Fibroblast of lung (primary cell): ENCODE data around the gene SORL1.

Source experiments
- EZH2 ChIP-seq: IDR thresholded peaks from 2 replicates; pipeline ENCODE4 v1.5.1; 2012; ENCODE audit warnings: low read length, control low read depth, mild to moderate bottlenecking; ENCODE audit errors: missing control alignments
- TF ChIP-seq, protein P1 (sequence below), 2 donors: IDR thresholded peaks in 1 of 2; conservative IDR thresholded peaks in 1 of 2; 1 replicate in 1 of 2; 2 replicates in 1 of 2; pipeline ENCODE4 v1.5.1; 2011 to 2012; ENCODE audit warnings: low read length in 2 of 2, control low read depth in 1 of 2, inconsistent platforms in 1 of 2, low read depth in 1 of 2, mild to moderate bottlenecking in 1 of 2

DNA sequence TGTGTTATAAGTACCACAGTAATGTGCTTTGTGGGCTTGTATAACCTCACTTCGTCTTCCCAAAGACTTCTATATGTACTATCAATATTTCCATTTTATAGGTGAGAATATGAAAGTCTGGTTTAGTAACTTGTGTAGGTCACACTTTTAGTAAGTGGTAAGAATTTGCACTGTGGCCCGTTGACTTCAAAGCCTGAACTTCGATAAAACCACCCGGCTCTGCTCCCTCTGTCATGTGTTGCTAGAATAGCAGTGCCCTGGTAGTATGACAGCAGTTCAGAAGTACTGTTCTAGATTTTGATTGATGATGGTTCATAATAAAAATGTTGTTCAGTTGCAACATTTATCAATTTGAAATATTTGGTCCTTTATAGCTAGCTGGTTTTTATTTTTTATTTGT lies 110.9 kb downstream of the SORL1 start:
- TF ChIP-seq, protein P1, sequence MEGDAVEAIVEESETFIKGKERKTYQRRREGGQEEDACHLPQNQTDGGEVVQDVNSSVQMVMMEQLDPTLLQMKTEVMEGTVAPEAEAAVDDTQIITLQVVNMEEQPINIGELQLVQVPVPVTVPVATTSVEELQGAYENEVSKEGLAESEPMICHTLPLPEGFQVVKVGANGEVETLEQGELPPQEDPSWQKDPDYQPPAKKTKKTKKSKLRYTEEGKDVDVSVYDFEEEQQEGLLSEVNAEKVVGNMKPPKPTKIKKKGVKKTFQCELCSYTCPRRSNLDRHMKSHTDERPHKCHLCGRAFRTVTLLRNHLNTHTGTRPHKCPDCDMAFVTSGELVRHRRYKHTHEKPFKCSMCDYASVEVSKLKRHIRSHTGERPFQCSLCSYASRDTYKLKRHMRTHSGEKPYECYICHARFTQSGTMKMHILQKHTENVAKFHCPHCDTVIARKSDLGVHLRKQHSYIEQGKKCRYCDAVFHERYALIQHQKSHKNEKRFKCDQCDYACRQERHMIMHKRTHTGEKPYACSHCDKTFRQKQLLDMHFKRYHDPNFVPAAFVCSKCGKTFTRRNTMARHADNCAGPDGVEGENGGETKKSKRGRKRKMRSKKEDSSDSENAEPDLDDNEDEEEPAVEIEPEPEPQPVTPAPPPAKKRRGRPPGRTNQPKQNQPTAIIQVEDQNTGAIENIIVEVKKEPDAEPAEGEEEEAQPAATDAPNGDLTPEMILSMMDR (conservative IDR thresholded peaks at IDR 0.05 in 1 of 2, IDR thresholded peaks at IDR 0.05 in 1 of 2; ENCODE audit: low read depth in 1 of 2, low read length in 2 of 2): no peak
- no peak for TF ChIP-seq EZH2
